HEK293 (cell line): ENCODE measurements around the gene TRABD2A.

Experiments
- BCL11A ChIP-seq: fragments of 450-650 bp; formaldehyde crosslinking; IDR thresholded peaks from 2 replicates; pipeline ENCODE4 v1.5.1; 2016; ENCODE audit warnings: low read depth, missing biosample characterization, missing genetic modification characterization
- GLI2 ChIP-seq: fragments of 450-650 bp; formaldehyde crosslinking; IDR thresholded peaks from 2 replicates; pipeline ENCODE4; 2017; ENCODE audit warnings: missing biosample characterization, missing genetic modification characterization, low read depth, borderline replicate concordance
- IKZF3 ChIP-seq: fragments of 450-650 bp; IDR thresholded peaks from 2 replicates; pipeline ENCODE4 v1.5.0; 2018; ENCODE audit warnings: missing biosample characterization, mild to moderate bottlenecking, missing genetic modification characterization, moderate library complexity
- PBX3 ChIP-seq: sonication (generic); formaldehyde crosslinking; IDR thresholded peaks from 2 replicates; pipeline ENCODE4 v1.8.1; 2022; ENCODE audit warnings: mild to moderate bottlenecking, moderate library complexity, missing genetic modification reagents
- REPIN1 ChIP-seq: fragments of 450-650 bp; formaldehyde crosslinking; IDR thresholded peaks from 2 replicates; pipeline ENCODE4 v1.5.1; 2017; ENCODE audit warnings: missing biosample characterization, missing genetic modification characterization, low read depth
- SALL2 ChIP-seq: fragments of 450-650 bp; formaldehyde crosslinking; IDR thresholded peaks from 2 replicates; pipeline ENCODE4 v1.5.0; 2017; ENCODE audit warnings: missing biosample characterization, mild to moderate bottlenecking, missing genetic modification characterization, borderline replicate concordance
- SP2 ChIP-seq: fragments of 450-650 bp; formaldehyde crosslinking; IDR thresholded peaks from 2 replicates; pipeline ENCODE4 v1.5.1; 2016; ENCODE audit warnings: missing biosample characterization, missing genetic modification characterization
- SP3 ChIP-seq: fragments of 450-650 bp; formaldehyde crosslinking; IDR thresholded peaks from 2 replicates; pipeline ENCODE4 v1.5.1; 2016; ENCODE audit warnings: missing biosample characterization, missing genetic modification characterization
- ZBTB20 ChIP-seq: fragments of 450-650 bp; formaldehyde crosslinking; IDR thresholded peaks from 2 replicates; pipeline ENCODE4 v1.5.1; 2016; ENCODE audit warnings: missing biosample characterization, missing genetic modification characterization
- ZFHX2 ChIP-seq: fragments of 450-650 bp; formaldehyde crosslinking; conservative IDR thresholded peaks from 2 replicates; pipeline ENCODE4 v1.5.1; 2016; ENCODE audit warnings: missing biosample characterization, missing genetic modification characterization
- ZNF155 ChIP-seq: fragments of 450-650 bp; formaldehyde crosslinking; IDR thresholded peaks from 2 replicates; pipeline ENCODE4 v1.5.1; 2016; ENCODE audit warnings: missing biosample characterization, missing genetic modification characterization
- ZNF169 ChIP-seq: fragments of 450-650 bp; formaldehyde crosslinking; IDR thresholded peaks from 2 replicates; pipeline ENCODE4 v1.5.1; 2016; ENCODE audit warnings: missing biosample characterization, missing genetic modification characterization
- ZNF211 ChIP-seq: fragments of 450-650 bp; formaldehyde crosslinking; IDR thresholded peaks from 2 replicates; pipeline ENCODE4 v1.5.1; 2016; ENCODE audit warnings: low read depth, missing biosample characterization, missing genetic modification characterization
- ZNF24 ChIP-seq: fragments of 450-650 bp; formaldehyde crosslinking; IDR thresholded peaks from 2 replicates; pipeline ENCODE4 v1.5.1; 2016; ENCODE audit warnings: missing biosample characterization, missing genetic modification characterization
- ZNF398 ChIP-seq: fragments of 450-650 bp; formaldehyde crosslinking; IDR thresholded peaks from 2 replicates; pipeline ENCODE4 v1.5.1; 2017; ENCODE audit warnings: missing biosample characterization, missing genetic modification characterization
- ZNF416 ChIP-seq: fragments of 450-650 bp; formaldehyde crosslinking; IDR thresholded peaks from 2 replicates; pipeline ENCODE4 v1.5.1; 2016; ENCODE audit warnings: missing biosample characterization, missing genetic modification characterization
- ZNF488 ChIP-seq: fragments of 450-650 bp; formaldehyde crosslinking; IDR thresholded peaks from 2 replicates; pipeline ENCODE4 v1.5.1; 2016; ENCODE audit warnings: missing biosample characterization, missing genetic modification characterization
- ZNF530 ChIP-seq: fragments of 450-650 bp; formaldehyde crosslinking; IDR thresholded peaks from 2 replicates; pipeline ENCODE4 v1.5.1; 2016; ENCODE audit warnings: low read depth, missing biosample characterization, missing genetic modification characterization
- ZNF548 ChIP-seq: fragments of 450-650 bp; formaldehyde crosslinking; IDR thresholded peaks from 2 replicates; pipeline ENCODE4 v1.5.1; 2016; ENCODE audit warnings: missing biosample characterization, missing genetic modification characterization
- ZNF560 ChIP-seq: fragments of 450-650 bp; formaldehyde crosslinking; IDR thresholded peaks from 2 replicates; pipeline ENCODE4 v1.5.1; 2017; ENCODE audit warnings: missing biosample characterization, missing genetic modification characterization, borderline replicate concordance
- ZNF571 ChIP-seq: fragments of 450-650 bp; formaldehyde crosslinking; IDR thresholded peaks from 2 replicates; pipeline ENCODE4 v1.5.0; 2017; ENCODE audit warnings: missing biosample characterization, missing genetic modification characterization
- ZNF610 ChIP-seq: fragments of 450-650 bp; formaldehyde crosslinking; IDR thresholded peaks from 2 replicates; pipeline ENCODE4 v1.5.1; 2016; ENCODE audit warnings: missing biosample characterization, missing genetic modification characterization, borderline replicate concordance
- ZNF639 ChIP-seq: fragments of 450-650 bp; formaldehyde crosslinking; IDR thresholded peaks from 2 replicates; pipeline ENCODE4 v1.5.1; 2016; ENCODE audit warnings: missing biosample characterization, missing genetic modification characterization
- ZNF704 ChIP-seq: fragments of 450-650 bp; formaldehyde crosslinking; IDR thresholded peaks from 2 replicates; pipeline ENCODE4 v1.5.1; 2016; ENCODE audit warnings: missing biosample characterization, missing genetic modification characterization
- ZNF747 ChIP-seq: fragments of 450-650 bp; formaldehyde crosslinking; IDR thresholded peaks from 2 replicates; pipeline ENCODE4 v1.5.1; 2016; ENCODE audit warnings: missing biosample characterization, missing genetic modification characterization
- ZNF776 ChIP-seq: fragments of 450-650 bp; formaldehyde crosslinking; IDR thresholded peaks from 2 replicates; pipeline ENCODE4 v1.5.0; 2017; ENCODE audit warnings: missing biosample characterization, missing genetic modification characterization, borderline replicate concordance
- ZNF792 ChIP-seq: fragments of 450-650 bp; formaldehyde crosslinking; IDR thresholded peaks from 2 replicates; pipeline ENCODE4 v1.5.1; 2016; ENCODE audit warnings: missing biosample characterization, missing genetic modification characterization
- TF ChIP-seq, protein P1 (sequence below): fragments of 450-650 bp; formaldehyde crosslinking; conservative IDR thresholded peaks from 2 replicates; pipeline ENCODE4 v1.5.1; 2016; ENCODE audit warnings: low read depth, missing biosample characterization, missing genetic modification characterization
- TF ChIP-seq, protein P2 (sequence below): IDR thresholded peaks from 2 replicates; pipeline ENCODE4 v1.6.1; 2011; ENCODE audit warnings: mild to moderate bottlenecking, low read depth, low read length, borderline replicate concordance

Gene TRABD2A

DNA sequence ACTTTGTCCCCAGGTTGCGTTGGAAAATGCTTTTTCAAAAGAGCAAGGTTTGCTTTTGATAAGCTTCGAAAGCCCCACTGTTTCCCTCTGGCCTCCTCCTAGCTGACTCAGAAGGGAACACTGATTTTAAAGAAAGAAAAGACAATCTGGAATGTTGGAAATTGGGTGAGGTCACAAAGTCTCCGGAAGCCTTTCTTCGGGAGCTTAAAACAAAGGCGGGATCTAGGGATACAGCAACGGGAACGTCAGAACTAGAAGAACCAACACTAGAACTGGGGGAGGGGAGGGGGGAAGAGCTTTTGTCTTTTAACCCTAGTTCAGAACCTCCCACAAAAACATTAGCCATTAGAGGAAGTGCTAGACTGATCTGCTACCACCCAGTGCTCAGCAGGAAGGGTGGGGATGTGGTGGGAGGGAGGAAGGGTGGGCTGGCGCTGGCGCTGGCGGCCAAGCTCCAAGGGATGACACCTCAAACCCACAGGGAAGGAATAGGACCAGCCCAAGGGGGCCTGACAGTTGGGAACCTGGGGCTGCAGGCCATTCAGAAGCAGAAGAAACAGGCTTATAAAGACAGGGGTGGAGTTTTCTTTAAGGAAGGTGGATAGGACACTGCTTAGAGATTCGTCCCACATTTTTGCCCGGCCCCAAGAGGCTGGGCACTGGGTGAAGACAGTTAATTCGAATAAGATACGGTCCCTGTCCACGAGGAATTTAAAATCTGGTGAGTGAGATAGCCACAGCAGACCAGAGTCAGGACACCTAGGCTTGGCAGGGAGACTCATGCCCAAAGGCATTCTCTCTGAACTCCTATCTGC is 26.2 kb upstream of the TRABD2A start (continued):
- TF ChIP-seq ZNF169 (no peak), ZNF530 (tag by site-specific recombination) (no peak), SP3 (tag by site-specific recombination) (peak; percentile 51), ZNF398 (peak; percentile 27; the same call in 1 of the 2 replicates), ZNF211 (no peak), ZNF776 (tag by site-specific recombination) (no peak), ZNF24 (tag by site-specific recombination) (no peak), ZNF548 (tag by site-specific recombination) (no peak), SP2 (peak; percentile 66), ZNF416 (tag by site-specific recombination) (no peak), ZNF155 (tag by site-specific recombination) (no peak), IKZF3 (tag by site-specific recombination) (no peak), ZNF488 (tag by site-specific recombination) (no peak), ZFHX2 (tag by site-specific recombination) (peak; percentile 40; the same call in 1 of the 2 replicates), ZNF704 (tag by site-specific recombination) (no peak), ZNF571 (tag by site-specific recombination) (no peak), ZNF639 (no peak), BCL11A (no peak), ZNF792 (no peak), REPIN1 (tag by site-specific recombination) (no peak), SALL2 (tag by site-specific recombination) (no peak), ZNF560 (tag by site-specific recombination) (no peak), ZNF747 (tag by site-specific recombination) (no peak), GLI2 (no peak), PBX3 (CRISPR knock-in tag) (no peak), ZBTB20 (tag by site-specific recombination) (no peak), ZNF610 (tag by site-specific recombination) (no peak)
- TF ChIP-seq, protein P1, sequence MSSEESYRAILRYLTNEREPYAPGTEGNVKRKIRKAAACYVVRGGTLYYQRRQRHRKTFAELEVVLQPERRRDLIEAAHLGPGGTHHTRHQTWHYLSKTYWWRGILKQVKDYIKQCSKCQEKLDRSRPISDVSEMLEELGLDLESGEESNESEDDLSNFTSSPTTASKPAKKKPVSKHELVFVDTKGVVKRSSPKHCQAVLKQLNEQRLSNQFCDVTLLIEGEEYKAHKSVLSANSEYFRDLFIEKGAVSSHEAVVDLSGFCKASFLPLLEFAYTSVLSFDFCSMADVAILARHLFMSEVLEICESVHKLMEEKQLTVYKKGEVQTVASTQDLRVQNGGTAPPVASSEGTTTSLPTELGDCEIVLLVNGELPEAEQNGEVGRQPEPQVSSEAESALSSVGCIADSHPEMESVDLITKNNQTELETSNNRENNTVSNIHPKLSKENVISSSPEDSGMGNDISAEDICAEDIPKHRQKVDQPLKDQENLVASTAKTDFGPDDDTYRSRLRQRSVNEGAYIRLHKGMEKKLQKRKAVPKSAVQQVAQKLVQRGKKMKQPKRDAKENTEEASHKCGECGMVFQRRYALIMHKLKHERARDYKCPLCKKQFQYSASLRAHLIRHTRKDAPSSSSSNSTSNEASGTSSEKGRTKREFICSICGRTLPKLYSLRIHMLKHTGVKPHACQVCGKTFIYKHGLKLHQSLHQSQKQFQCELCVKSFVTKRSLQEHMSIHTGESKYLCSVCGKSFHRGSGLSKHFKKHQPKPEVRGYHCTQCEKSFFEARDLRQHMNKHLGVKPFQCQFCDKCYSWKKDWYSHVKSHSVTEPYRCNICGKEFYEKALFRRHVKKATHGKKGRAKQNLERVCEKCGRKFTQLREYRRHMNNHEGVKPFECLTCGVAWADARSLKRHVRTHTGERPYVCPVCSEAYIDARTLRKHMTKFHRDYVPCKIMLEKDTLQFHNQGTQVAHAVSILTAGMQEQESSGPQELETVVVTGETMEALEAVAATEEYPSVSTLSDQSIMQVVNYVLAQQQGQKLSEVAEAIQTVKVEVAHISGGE (tag by site-specific recombination), result no peak
- TF ChIP-seq, protein P2, sequence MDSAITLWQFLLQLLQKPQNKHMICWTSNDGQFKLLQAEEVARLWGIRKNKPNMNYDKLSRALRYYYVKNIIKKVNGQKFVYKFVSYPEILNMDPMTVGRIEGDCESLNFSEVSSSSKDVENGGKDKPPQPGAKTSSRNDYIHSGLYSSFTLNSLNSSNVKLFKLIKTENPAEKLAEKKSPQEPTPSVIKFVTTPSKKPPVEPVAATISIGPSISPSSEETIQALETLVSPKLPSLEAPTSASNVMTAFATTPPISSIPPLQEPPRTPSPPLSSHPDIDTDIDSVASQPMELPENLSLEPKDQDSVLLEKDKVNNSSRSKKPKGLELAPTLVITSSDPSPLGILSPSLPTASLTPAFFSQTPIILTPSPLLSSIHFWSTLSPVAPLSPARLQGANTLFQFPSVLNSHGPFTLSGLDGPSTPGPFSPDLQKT, result no peak
